Right hindlimb (tissue), 1 donor: Measurements from ENCODE around the gene DNMT3B.
A peak's percentile ranks its signal among the peaks of the same experiment; 100 is the strongest.

ENCODE experiments used
- DNase-seq: peaks from one replicate; pipeline ENCODE4 v3.0.0-alpha.2; 2018

The DNMT3B gene

GRCh38 chr20:32823737-32824588 lies 61.8 kb downstream of the DNMT3B start:
- no peak for DNase-seq

GRCh38 chr20:32828029-32828680 lies 66.0 kb downstream of the DNMT3B start:
- DNase-seq, result no peak

DNA sequence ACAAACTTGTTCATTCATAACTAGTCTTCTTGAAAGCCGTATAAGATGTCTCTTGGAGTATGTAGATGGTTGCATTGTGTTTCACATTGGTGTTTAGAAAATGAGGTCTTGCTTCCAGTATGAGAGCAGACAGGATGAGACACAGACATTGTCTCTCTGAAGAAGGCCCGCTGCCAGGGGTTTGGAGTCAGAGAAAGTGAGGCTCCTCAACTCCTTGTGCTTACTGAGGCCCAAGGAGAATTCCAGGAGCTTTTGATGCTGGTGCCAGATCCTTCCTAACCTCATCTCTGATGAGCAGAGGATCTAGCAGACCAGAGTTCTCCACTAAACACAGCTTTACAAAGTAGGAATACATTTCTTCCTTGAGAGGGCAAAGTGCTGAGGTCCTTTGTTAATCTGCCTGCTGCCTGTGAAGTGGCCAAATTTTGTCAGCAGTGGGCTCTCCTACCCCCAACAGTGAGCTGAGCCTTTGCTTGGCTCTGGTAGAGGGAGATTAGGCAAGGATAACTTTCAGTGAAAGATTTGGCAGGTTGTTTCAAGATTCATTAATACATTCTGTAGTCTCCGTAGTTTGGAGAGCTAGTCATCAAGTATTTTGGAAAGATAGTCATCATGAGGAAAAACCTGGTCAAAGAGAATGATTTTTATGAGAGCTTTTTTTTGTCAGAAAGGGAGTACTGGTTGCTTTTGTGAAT lies 67.3 kb downstream of the DNMT3B start:
- peak; percentile 34 for DNase-seq

- no peak for DNase-seq
Observed at GRCh38 chr20:32830437-32830836, 68.3 kb downstream of the DNMT3B start.

- DNase-seq, result no peak
Observed at GRCh38 chr20:32831982-32832381, 69.8 kb downstream of the DNMT3B start.

GRCh38 chr20:32832664-32833063 lies 70.5 kb downstream of the DNMT3B start:
- DNase-seq, result no peak

GRCh38 chr20:32834972-32835371 lies 72.8 kb downstream of the DNMT3B start:
- no peak for DNase-seq

DNA sequence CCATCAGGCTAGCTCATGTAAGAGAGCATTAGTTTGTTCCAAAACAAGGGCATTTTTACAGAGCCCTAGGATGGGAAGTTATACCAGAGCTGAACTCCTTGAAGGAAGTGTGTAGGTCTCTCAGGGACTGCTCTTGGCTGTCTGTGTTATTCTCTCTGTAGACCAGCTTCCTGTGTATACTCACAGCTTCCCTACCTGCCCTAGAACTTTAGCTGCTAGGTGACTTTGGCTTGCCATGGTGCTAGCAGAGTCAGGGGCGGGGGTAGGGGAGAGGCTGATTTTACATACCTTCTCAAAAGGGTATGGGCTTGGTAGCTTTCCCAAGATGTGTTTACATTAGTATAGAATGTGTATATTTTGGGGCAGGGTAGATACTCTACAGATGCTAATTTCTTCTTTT lies 75.0 kb downstream of the DNMT3B start:
- no peak for DNase-seq

GRCh38 chr20:32839227-32839981 lies 77.2 kb downstream of the DNMT3B start:
- no peak for DNase-seq

DNA sequence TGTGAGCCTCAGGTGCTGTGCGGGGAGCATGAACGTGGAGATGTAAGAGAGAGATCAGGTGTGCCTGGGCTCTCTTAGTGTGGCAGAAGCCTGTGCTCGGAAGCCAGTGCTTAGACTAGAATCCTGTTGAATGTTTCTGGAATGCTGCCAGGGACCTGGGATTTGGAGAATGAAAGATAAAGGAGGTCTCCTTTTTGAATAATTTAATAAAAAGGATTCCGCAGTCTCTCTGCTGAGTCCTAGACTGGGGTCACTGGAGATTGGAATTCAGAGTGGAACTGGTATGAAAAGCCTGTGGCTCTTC lies 77.7 kb downstream of the DNMT3B start:
- no peak for DNase-seq

- DNase-seq, result no peak
Observed at GRCh38 chr20:32841174-32841573, 79.0 kb downstream of the DNMT3B start.

DNA sequence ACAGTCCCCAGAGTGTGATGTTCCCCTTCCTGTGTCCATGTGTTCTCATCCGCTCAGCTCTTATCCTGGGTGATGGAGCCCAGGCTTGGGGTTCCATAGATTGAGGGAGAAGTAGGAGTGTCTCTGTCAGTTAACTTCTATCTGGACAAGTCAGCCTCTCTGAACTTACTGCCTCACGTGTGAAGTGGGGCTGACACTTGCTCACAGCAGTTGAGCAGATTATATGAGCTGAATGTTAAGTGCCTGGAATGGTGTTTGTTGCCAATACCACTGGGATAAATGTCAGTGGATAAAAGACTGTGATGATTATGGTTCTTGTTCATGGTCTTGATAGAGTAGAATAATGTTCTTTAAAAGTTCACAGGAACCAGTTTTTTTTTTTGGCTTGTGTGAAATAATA lies 79.4 kb downstream of the DNMT3B start:
- no peak for DNase-seq

GRCh38 chr20:32842688-32843524 lies 80.7 kb downstream of the DNMT3B start:
- no peak for DNase-seq

- DNase-seq, result no peak
Observed at GRCh38 chr20:32845786-32846185, 83.6 kb downstream of the DNMT3B start.

DNA sequence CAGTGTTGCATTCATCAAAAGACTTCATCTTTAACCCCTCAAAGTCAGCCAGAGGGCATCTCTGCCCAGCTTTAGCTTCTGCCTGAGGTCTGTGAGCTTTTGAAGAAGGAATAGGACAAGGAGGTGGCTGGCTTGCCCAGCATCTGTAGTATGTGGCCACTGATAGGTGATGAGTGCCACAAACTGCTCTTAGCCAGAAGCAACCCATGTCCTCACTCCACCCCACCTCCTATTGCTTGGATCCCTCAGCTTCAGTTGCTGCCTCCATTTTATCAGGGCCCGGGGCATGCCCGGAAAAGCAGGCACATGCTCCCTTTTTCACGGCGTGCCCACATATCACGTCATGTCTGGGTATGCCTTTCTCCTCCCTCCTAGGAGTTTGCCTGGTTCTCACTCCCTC lies 84.7 kb downstream of the DNMT3B start:
- DNase-seq, result no peak

- DNase-seq, result no peak
Observed at GRCh38 chr20:32847964-32848363, 85.8 kb downstream of the DNMT3B start.

GRCh38 chr20:32848846-32849245 lies 86.7 kb downstream of the DNMT3B start:
- DNase-seq, result no peak

- DNase-seq, result no peak
Observed at GRCh38 chr20:32849577-32849976, 87.4 kb downstream of the DNMT3B start.

- DNase-seq, result no peak
Observed at GRCh38 chr20:32855387-32855786, 93.2 kb downstream of the DNMT3B start.

DNA sequence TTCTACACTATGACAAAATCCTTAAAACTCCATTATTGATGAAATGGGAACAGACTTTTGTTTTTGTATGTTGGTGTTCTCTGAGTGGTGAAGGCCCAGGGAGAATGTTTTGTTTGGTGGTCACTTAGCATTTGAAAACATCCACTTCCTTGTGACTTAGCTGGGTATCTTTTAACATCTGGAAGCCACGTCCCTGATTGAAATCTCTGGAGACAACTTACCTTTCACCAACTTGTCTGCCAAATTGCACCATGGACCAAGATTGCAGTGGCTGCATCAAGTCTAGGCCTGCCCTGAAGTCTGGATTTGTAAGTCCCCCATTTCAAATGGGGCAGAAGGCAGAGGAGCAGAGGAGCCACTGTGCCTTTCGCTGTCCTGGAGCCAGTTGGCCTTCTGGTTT lies 96.0 kb downstream of the DNMT3B start:
- DNase-seq, result no peak
